ENCODE data around the gene TMEM82.

DNA sequence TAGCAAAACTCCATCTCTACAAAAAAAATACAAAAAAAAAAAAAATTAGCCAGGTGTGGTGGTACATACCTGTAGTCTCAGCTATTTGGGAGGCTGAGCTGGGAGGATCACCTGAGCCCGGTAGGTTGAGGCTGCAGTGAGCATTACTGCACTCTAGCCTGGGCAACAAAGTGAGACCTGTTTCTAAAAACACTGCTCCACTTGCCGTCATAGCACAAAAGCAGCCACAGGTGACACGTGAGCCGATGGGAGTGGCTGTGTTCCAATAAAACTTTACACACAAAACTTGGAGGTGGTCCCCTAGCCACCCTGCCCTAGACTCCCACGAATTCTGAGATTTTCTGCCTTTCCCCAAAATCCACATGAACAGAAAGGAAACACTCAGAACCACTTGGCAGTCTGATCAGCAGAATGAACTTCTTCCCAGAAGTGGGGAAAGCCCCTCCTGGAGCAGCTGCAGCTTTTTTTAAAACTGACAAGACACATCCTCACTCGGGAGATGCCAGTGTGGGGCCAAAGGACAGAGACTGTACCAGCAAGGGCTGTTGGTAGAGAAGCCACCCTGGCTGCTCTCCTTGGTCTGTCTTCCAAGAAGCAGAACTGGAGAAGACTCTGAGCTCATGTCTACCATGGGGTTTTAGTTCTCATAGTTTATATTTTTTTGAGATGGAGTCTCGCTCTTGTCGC is 34.9 kb upstream of the TMEM82 start:
- TF ChIP-seq, protein P1, sequence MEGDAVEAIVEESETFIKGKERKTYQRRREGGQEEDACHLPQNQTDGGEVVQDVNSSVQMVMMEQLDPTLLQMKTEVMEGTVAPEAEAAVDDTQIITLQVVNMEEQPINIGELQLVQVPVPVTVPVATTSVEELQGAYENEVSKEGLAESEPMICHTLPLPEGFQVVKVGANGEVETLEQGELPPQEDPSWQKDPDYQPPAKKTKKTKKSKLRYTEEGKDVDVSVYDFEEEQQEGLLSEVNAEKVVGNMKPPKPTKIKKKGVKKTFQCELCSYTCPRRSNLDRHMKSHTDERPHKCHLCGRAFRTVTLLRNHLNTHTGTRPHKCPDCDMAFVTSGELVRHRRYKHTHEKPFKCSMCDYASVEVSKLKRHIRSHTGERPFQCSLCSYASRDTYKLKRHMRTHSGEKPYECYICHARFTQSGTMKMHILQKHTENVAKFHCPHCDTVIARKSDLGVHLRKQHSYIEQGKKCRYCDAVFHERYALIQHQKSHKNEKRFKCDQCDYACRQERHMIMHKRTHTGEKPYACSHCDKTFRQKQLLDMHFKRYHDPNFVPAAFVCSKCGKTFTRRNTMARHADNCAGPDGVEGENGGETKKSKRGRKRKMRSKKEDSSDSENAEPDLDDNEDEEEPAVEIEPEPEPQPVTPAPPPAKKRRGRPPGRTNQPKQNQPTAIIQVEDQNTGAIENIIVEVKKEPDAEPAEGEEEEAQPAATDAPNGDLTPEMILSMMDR (IDR thresholded peaks at IDR 0.05), result no peak
- TF ChIP-seq POLR2A (IDR thresholded peaks at IDR 0.05) (no peak), POLR2AphosphoS5 (IDR thresholded peaks at IDR 0.05) (no peak), EP300 (IDR thresholded peaks at IDR 0.05) (no peak)

Measured in stomach (tissue), 4 donors.